SKM-1 (cell line): ENCODE results near the gene GNGT1.

ENCODE experiments used
- DNase-seq: peaks from one replicate; lab custom pipeline; 2025; ENCODE audit not compliant: unreplicated experiment; lab: John Stamatoyannopoulos, UW

GNGT1 gene

GRCh38 chr7:93906267-93906666 is at the start of gene GNGT1:
TSS of gene GNGT1 (plus strand) at chr7:93906567. CDS start at chr7:93906747, 180 bp downstream.
- DNase-seq, result no peak

GRCh38 chr7:93858857-93859256 is 47.5 kb upstream of the GNGT1 start:
- no peak for DNase-seq

- DNase-seq, result no peak
Observed at GRCh38 chr7:93860261-93860660, 46.1 kb upstream of the GNGT1 start.

DNA sequence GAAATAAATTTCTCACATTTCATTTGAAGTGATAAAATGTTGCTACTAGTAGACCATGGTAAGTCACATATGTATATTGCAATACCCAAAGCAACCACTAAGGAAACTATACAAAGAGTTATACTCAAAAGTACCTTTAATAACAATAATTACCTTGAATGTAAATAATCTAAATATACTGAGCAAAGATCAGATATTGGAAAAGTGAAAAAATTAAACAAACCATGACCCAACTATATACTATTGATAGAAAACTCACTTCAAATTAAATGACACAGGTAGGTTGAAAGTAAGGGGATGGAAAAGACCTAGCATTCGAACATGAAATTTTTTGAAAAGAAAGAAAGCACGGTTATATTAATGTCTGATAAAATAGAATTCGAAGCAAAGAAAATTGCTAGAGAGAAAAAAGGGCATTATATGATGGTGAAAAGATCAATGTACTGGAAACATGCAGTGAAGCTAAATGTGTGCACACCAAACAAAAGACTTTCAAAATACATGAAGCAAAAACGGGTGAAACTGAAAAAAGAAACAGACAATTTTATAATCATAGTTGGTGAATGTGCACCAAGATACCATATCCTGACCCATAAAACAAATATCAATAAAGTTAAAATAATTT is 44.9 kb upstream of the GNGT1 start:
- DNase-seq, result no peak

GRCh38 chr7:93862651-93863050 is 43.7 kb upstream of the GNGT1 start:
- no peak for DNase-seq

DNA sequence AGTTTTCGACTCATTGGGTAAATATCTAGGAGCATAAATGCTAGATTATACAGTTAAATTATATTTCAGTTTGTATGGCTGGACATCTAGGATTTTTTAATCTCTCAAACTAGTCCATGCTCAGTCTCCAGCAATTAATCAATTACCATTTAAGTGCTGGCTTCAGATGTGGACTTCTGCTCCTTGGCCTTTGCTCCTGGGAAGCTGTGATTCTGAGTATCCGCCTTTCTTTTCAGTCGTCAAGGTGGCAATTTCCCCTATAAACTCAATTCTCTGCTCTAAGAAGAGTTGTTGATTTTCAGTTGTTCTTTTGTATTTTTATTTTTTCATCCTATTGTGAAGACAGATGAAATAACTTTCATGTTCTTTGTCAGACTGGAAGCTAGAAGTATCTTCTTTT is 39.5 kb upstream of the GNGT1 start:
- DNase-seq, result no peak

GRCh38 chr7:93873998-93874574 is 32.3 kb upstream of the GNGT1 start:
- no peak for DNase-seq

- DNase-seq, result no peak
Observed at GRCh38 chr7:93877742-93878141, 28.6 kb upstream of the GNGT1 start.

GRCh38 chr7:93879356-93879755 is 27.0 kb upstream of the GNGT1 start:
- no peak for DNase-seq

GRCh38 chr7:93882468-93882867 is 23.9 kb upstream of the GNGT1 start:
- DNase-seq, result no peak

GRCh38 chr7:93883078-93883916 is 23.1 kb upstream of the GNGT1 start:
- no peak for DNase-seq

DNA sequence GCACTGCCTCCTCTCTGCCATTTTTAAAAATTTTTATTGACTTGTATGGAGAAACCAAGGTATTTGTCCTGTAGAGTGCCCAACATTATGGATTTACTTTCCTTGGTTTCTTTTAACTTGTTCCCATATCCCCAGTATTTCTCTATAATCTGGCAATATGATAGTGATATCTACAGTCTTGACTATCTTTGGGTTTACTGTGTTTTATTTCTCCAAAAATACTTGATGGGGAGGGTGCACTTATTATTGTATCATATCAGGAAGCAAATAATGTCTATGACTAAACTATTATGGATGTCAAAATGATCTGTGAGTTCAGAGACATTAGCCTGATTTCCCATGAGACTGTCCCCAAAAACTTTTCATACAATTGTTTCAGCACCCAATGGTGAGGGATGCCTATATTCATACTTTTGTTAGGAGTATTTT is 22.4 kb upstream of the GNGT1 start:
- no peak for DNase-seq

DNA sequence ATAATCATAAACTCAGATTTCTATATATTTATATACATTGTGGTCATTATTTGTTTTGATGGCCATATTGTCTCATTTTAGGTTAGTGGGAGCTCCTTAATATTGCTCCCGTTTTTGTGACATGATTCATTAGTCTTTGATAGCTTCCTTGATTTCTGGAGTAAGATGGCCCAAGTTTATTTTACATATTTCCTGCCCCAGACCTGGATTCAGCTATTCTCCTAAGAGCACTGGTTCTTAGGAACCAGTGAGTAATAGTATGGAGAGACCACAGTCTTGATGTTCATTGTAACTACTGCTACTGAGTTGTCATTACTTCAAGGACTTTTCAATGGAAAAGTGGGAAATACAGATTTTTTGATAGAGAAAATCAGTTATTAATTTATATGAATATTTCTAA is 21.8 kb upstream of the GNGT1 start:
- DNase-seq, result no peak

GRCh38 chr7:93889261-93889660 is 17.1 kb upstream of the GNGT1 start:
- DNase-seq, result no peak

GRCh38 chr7:93890041-93890463 is 16.3 kb upstream of the GNGT1 start:
- no peak for DNase-seq

GRCh38 chr7:93890464-93891068 is 15.8 kb upstream of the GNGT1 start, which contains the start of gene TFPI2:
TSS of gene TFPI2 (minus strand) at chr7:93890753. CDS start at chr7:93890678, 75 bp downstream.
- no peak for DNase-seq

GRCh38 chr7:93894426-93894825 is 11.9 kb upstream of the GNGT1 start:
- no peak for DNase-seq

- no peak for DNase-seq
Observed at GRCh38 chr7:93894966-93895640, 11.3 kb upstream of the GNGT1 start.

- DNase-seq, result no peak
Observed at GRCh38 chr7:93895859-93896600, 10.3 kb upstream of the GNGT1 start.

GRCh38 chr7:93897680-93898079 is 8.7 kb upstream of the GNGT1 start:
- no peak for DNase-seq
